ENCODE data around the gene TTC3. TPM values are rescaled to one million over a fixed set of nuclear protein-coding genes. Genes with fewer than 3 reads are reported as not detected.
"Not testable (repeated sequence)": the region's sequence is repeated elsewhere in the genome, so short reads cannot be mapped to it uniquely, and the experiment has no call there.

The TTC3 gene
- total and polyA plus RNA-seq, 4 donors: 197 to 556 (median 295) TPM

DNA sequence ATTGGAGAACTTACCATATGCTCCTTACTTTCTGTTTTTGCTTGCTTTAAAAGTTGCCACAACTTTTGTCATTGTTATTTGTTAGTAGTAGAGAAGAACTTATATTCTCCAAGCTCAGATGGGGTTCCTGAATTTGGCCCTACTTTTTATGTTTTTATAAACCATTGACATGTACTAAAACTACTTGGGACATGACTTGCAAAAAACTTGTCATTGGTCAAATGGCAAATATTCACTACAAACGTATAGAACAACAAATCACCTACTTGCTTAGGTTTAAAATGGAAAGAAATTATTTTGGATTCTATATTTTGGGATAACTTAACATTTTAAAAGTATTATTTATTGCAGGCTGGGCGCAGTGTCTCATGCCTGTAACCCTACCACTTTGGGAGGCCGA lies 32.8 kb upstream of the TTC3 start:
- H3K27me3 ChIP-seq (ENCODE audit: control insufficient read depth, insufficient read depth, low read length): no peaks in the 10 kb centered on the region
- no peaks in the 10 kb centered on the region for H3K36me3 ChIP-seq (ENCODE audit: control insufficient read depth, insufficient read depth, low read length)
- H3K4me1 ChIP-seq (ENCODE audit: control insufficient read depth, insufficient read depth, low read length): no peaks in the 10 kb centered on the region
- no peak overlapping the region for H3K27ac ChIP-seq (ENCODE audit: low read depth, low read length)
- WGBS (ENCODE audit: insufficient coverage): no CpG with 5 or more reads among the region's 3 CpGs
- H3K9me3 ChIP-seq (ENCODE audit: control insufficient read depth, insufficient read depth, low read length): no peaks in the 10 kb centered on the region
- no peak for DNase-seq (ENCODE audit: low read depth in 4 of 6, low spot score in 6 of 6)
- H3K4me3 ChIP-seq (ENCODE audit: low read depth, low read length): no peak overlapping the region

DNA sequence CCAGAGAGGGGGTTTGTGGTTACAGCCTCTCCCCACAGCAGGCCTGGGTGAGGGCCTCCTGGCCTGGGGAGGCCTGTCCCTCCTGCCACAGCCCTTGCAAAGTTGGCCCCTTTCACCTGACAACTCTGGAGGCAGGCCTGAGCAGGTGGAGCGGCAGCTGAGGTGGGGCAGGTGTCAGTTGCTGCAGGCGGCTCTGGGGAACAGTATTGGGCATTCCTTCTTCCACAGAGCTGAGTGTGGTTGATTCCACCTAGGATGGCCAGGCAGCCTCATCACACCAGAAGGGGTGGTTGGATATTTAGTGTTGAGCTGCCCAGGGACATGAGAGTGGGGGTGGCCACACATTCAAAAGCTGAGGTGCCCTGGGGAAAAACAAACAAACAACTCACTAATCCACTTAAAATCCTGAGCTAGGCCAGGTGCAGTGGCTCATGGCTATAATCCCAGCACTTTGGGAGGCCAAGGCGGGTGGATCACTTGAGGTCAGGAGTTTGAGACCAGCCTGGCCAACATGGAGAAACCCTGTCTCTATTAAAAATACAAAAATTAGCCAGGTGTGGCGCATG lies 31.3 kb upstream of the TTC3 start:
- H3K36me3 ChIP-seq (ENCODE audit: control insufficient read depth, insufficient read depth, low read length): no peaks in the 10 kb centered on the region
- H3K27ac ChIP-seq (ENCODE audit: low read depth, low read length): no peak overlapping the region
- no peaks in the 10 kb centered on the region for H3K27me3 ChIP-seq (ENCODE audit: control insufficient read depth, insufficient read depth, low read length)
- no peak overlapping the region for H3K4me3 ChIP-seq (ENCODE audit: low read depth, low read length)
- no peak for DNase-seq (ENCODE audit: low read depth in 4 of 6, low spot score in 6 of 6)
- 79% methylated on average over 3 of the region's 4 CpGs for WGBS (ENCODE audit: insufficient coverage)
- no peaks in the 10 kb centered on the region for H3K9me3 ChIP-seq (ENCODE audit: control insufficient read depth, insufficient read depth, low read length)
- H3K4me1 ChIP-seq (ENCODE audit: control insufficient read depth, insufficient read depth, low read length): no peaks in the 10 kb centered on the region

DNA sequence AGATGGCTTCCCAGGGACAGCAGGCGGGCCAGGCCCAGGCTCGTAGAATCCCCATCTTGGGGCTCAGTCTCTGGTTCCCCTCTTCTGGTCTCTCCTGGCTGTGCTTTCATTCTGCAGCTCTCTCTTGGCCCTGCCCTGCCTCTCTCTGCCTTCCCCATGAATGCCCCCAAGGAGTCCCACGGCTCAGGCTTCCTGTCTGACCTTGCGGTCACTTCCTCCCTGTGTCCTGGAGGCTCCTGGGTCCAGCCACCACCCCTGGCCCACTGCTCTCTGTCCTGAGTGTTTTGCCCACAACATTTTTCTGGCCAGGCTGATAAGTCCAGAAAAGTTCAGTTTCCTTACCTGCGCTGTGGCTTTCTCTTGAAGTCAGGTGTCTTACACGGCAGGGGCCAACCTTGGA lies 29.2 kb upstream of the TTC3 start:
- Histone ChIP-seq H3K4me1 (ENCODE audit: control insufficient read depth, insufficient read depth, low read length) (no peaks in the 10 kb centered on the region), H3K4me3 (ENCODE audit: low read depth, low read length) (no peak overlapping the region), H3K27ac (ENCODE audit: low read depth, low read length) (no peak overlapping the region), H3K9me3 (ENCODE audit: control insufficient read depth, insufficient read depth, low read length) (no peaks in the 10 kb centered on the region), H3K27me3 (ENCODE audit: control insufficient read depth, insufficient read depth, low read length) (no peaks in the 10 kb centered on the region), H3K36me3 (ENCODE audit: control insufficient read depth, insufficient read depth, low read length) (no peaks in the 10 kb centered on the region)
- no peak for DNase-seq (ENCODE audit: low read depth in 4 of 6, low spot score in 6 of 6)
- WGBS (ENCODE audit: insufficient coverage): 89% methylated on average over 6 of the region's 6 CpGs

DNA sequence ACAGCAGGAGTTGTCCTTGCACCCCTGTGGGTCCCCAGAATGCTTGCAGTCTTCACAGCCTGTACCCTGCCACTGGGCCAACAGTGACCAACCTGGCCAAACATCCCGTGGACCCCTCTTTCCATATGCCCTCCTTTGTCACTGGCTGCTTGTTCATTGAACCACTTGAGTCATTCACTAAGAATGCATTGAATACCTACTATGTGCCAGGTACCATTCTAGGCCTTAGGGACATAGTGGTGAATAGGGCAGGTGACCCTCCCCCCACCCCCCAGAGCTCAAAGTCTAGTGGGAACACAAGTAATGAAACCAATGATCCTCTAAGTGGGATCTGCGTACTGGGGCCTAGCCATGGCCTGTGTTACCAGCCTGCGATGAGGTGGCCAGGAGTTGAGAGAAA lies 28.4 kb upstream of the TTC3 start:
- Histone ChIP-seq H3K27ac (ENCODE audit: low read depth, low read length) (no peak overlapping the region), H3K9me3 (ENCODE audit: control insufficient read depth, insufficient read depth, low read length) (no peaks in the 10 kb centered on the region), H3K4me1 (ENCODE audit: control insufficient read depth, insufficient read depth, low read length) (no peaks in the 10 kb centered on the region), H3K27me3 (ENCODE audit: control insufficient read depth, insufficient read depth, low read length) (no peaks in the 10 kb centered on the region), H3K4me3 (ENCODE audit: low read depth, low read length) (no peak overlapping the region), H3K36me3 (ENCODE audit: control insufficient read depth, insufficient read depth, low read length) (no peaks in the 10 kb centered on the region)
- no peak for DNase-seq (ENCODE audit: low read depth in 4 of 6, low spot score in 6 of 6)
- 89% methylated on average over 1 of the region's 3 CpGs for WGBS (ENCODE audit: insufficient coverage)

DNA sequence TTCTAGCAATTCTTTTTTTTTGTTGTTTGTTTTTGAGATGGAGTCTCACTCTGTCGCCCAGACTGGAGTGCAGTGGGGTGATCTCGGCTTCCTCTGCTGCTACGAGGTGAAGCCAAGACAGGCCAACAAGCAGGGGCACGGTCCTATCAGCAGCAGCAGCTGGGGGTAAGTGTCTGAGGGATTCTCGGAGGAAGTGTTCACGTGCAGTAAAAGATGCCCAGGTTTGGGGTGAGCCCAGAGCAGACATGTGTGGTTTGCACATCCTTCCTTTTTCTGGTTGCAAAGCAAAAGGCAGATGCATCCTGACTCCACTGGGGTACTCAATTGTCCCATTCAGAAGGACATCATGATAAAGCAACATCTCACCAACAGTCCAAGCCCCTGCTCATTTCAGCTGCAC lies 27.9 kb upstream of the TTC3 start:
- 86% methylated on average over 6 of the region's 6 CpGs for WGBS (ENCODE audit: insufficient coverage)
- Histone ChIP-seq H3K27ac (ENCODE audit: low read depth, low read length) (no peak overlapping the region), H3K4me3 (ENCODE audit: low read depth, low read length) (no peak overlapping the region), H3K4me1 (ENCODE audit: control insufficient read depth, insufficient read depth, low read length) (no peaks in the 10 kb centered on the region), H3K36me3 (ENCODE audit: control insufficient read depth, insufficient read depth, low read length) (no peaks in the 10 kb centered on the region), H3K9me3 (ENCODE audit: control insufficient read depth, insufficient read depth, low read length) (no peaks in the 10 kb centered on the region), H3K27me3 (ENCODE audit: control insufficient read depth, insufficient read depth, low read length) (no peaks in the 10 kb centered on the region)
- DNase-seq (ENCODE audit: low read depth in 4 of 6, low spot score in 6 of 6): no peak

DNA sequence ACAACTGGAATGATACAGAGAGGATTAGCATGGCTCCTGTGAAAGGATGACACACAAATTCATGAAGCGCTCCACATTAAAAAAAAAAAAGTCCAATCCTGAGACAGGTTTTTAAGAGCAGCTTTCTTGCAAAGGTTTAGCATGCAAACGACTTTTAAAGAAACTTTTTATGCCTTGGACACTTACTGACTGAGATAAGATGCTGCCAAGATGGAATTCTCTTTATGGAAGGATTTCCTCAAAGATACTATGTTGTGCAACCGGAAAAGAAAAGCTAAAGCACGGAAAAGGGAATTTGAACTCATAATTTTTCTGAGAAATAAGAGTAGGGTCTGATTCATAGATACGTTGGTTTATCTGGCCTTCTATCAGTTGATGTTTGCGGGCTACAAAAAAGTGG lies 27.5 kb upstream of the TTC3 start:
- no peak overlapping the region for H3K4me3 ChIP-seq (ENCODE audit: low read depth, low read length)
- no peaks in the 10 kb centered on the region for H3K36me3 ChIP-seq (ENCODE audit: control insufficient read depth, insufficient read depth, low read length)
- no peaks in the 10 kb centered on the region for H3K27me3 ChIP-seq (ENCODE audit: control insufficient read depth, insufficient read depth, low read length)
- H3K9me3 ChIP-seq (ENCODE audit: control insufficient read depth, insufficient read depth, low read length): no peaks in the 10 kb centered on the region
- DNase-seq (ENCODE audit: low read depth in 4 of 6, low spot score in 6 of 6): no peak
- H3K4me1 ChIP-seq (ENCODE audit: control insufficient read depth, insufficient read depth, low read length): no peaks in the 10 kb centered on the region
- WGBS (ENCODE audit: insufficient coverage): 92% methylated on average over 4 of the region's 6 CpGs
- no peak overlapping the region for H3K27ac ChIP-seq (ENCODE audit: low read depth, low read length)

DNA sequence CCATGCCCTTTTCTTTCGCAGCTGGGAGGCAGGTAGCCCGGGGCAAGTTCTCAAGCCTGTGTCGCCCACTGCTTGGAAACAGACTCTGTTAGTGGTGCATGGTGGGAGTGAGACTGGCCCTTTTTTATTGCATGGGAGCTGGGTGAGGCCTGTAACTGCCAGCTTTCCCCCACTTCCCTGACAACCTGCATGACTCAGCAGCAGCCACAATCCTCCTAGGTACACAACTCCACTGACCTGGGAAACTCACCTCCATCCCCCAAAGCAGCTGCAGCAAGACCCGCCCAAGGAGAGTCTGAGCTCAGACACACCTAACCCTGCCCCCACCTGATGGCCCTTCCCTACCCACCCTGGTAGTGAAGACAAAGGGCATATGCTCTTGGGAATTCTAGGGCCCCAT lies 26.0 kb upstream of the TTC3 start:
- 90% methylated on average over 3 of the region's 4 CpGs for WGBS (ENCODE audit: insufficient coverage)
- Histone ChIP-seq H3K4me1 (ENCODE audit: control insufficient read depth, insufficient read depth, low read length) (no peaks in the 10 kb centered on the region), H3K27me3 (ENCODE audit: control insufficient read depth, insufficient read depth, low read length) (no peaks in the 10 kb centered on the region), H3K27ac (ENCODE audit: low read depth, low read length) (no peak overlapping the region), H3K9me3 (ENCODE audit: control insufficient read depth, insufficient read depth, low read length) (no peaks in the 10 kb centered on the region), H3K36me3 (ENCODE audit: control insufficient read depth, insufficient read depth, low read length) (no peaks in the 10 kb centered on the region), H3K4me3 (ENCODE audit: low read depth, low read length) (no peak overlapping the region)
- no peak for DNase-seq (ENCODE audit: low read depth in 4 of 6, low spot score in 6 of 6)

DNA sequence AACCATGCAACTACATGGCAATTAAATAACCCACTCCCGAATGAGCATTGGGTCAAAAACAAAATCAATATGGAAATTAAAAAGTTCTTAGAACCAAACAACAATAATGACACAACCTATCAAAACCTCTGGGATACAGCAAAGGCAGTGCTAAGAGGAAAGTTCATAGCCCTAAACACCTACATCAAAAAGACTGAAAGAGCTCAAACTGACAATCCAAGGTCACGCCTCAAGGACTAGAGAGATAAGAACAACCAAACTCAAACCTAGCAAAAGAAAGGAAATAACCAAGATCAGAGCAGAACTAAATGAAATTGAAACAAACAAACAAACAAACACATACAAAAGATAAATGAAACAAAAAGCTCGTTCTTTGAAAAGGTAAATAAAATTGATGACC lies 23.3 kb upstream of the TTC3 start:
- H3K4me1 ChIP-seq (ENCODE audit: control insufficient read depth, insufficient read depth, low read length); H3K27me3 ChIP-seq (ENCODE audit: control insufficient read depth, insufficient read depth, low read length); H3K4me3 ChIP-seq (ENCODE audit: low read depth, low read length); H3K9me3 ChIP-seq (ENCODE audit: control insufficient read depth, insufficient read depth, low read length); DNase-seq (ENCODE audit: low read depth in 4 of 6, low spot score in 6 of 6); H3K27ac ChIP-seq (ENCODE audit: low read depth, low read length); H3K36me3 ChIP-seq (ENCODE audit: control insufficient read depth, insufficient read depth, low read length): not testable (repeated sequence)
- no CpG with 5 or more reads among the region's 3 CpGs for WGBS (ENCODE audit: insufficient coverage)

DNA sequence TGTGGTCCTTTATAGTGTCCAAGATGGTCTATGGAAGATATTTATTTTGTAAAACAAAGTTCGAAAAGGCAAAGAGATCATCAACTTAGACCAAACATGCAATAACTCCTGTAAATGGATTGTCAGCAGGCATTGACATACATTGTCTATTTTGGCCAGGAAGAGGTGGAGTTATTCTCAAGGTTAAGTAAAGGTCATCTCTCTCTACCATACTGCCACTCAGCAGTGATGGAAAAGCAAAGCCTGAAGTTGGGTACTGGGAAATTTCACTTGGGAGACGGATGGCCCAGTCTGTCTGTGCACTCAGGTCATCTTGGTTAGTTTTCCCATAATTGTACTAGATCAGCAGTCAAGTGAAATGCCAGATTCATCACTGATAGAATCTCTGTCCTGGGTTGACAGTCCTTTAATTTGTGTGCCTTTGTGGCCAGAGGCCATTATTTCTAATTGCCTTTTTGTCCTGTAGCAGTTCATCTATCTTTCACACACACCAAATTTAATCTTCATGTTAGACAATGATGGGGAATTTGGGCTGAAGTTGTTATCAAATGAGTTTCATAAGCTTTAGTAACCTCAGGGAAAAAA lies 17.7 kb upstream of the TTC3 start:
- 50% methylated on average over 1 of the region's 2 CpGs for WGBS (ENCODE audit: insufficient coverage)
- H3K36me3 ChIP-seq (ENCODE audit: control insufficient read depth, insufficient read depth, low read length): no peaks in the 10 kb centered on the region
- no peak overlapping the region for H3K4me3 ChIP-seq (ENCODE audit: low read depth, low read length)
- DNase-seq (ENCODE audit: low read depth in 4 of 6, low spot score in 6 of 6): no peak
- H3K27me3 ChIP-seq (ENCODE audit: control insufficient read depth, insufficient read depth, low read length): no peaks in the 10 kb centered on the region
- H3K9me3 ChIP-seq (ENCODE audit: control insufficient read depth, insufficient read depth, low read length): no peaks in the 10 kb centered on the region
- no peak overlapping the region for H3K27ac ChIP-seq (ENCODE audit: low read depth, low read length)
- H3K4me1 ChIP-seq (ENCODE audit: control insufficient read depth, insufficient read depth, low read length): peaks cover 10% of the 10 kb centered on the region

DNA sequence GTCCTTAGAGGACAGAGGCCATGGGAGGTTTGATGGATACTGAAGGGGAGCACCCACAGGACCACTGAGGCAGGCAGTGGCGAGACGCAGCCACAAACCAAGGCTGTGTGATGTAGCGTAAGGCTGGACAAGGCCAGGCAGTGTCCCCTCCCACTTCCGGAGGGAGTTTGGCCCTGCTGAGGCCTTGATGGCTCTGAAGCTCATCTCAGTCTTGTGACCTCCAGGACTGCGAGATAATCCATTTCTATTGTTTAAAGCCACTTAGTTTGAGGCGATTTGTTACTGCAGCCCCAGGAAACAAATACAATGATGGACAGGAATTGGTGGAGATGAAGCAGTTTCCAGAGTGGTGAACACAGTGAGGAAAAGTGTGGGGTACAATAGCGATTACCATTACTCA lies 15.4 kb upstream of the TTC3 start:
- WGBS (ENCODE audit: insufficient coverage): 86% methylated on average over 5 of the region's 7 CpGs
- no peaks in the 10 kb centered on the region for H3K9me3 ChIP-seq (ENCODE audit: control insufficient read depth, insufficient read depth, low read length)
- no peak overlapping the region for H3K4me3 ChIP-seq (ENCODE audit: low read depth, low read length)
- H3K27me3 ChIP-seq (ENCODE audit: control insufficient read depth, insufficient read depth, low read length): no peaks in the 10 kb centered on the region
- no peak for DNase-seq (ENCODE audit: low read depth in 4 of 6, low spot score in 6 of 6)
- H3K4me1 ChIP-seq (ENCODE audit: control insufficient read depth, insufficient read depth, low read length): peaks cover 12% of the 10 kb centered on the region
- H3K36me3 ChIP-seq (ENCODE audit: control insufficient read depth, insufficient read depth, low read length): no peaks in the 10 kb centered on the region
- H3K27ac ChIP-seq (ENCODE audit: low read depth, low read length): no peak overlapping the region

Data from spinal cord (tissue), 10 donors.